ENCODE results near the gene SLC9A3.

SLC9A3 gene

DNA sequence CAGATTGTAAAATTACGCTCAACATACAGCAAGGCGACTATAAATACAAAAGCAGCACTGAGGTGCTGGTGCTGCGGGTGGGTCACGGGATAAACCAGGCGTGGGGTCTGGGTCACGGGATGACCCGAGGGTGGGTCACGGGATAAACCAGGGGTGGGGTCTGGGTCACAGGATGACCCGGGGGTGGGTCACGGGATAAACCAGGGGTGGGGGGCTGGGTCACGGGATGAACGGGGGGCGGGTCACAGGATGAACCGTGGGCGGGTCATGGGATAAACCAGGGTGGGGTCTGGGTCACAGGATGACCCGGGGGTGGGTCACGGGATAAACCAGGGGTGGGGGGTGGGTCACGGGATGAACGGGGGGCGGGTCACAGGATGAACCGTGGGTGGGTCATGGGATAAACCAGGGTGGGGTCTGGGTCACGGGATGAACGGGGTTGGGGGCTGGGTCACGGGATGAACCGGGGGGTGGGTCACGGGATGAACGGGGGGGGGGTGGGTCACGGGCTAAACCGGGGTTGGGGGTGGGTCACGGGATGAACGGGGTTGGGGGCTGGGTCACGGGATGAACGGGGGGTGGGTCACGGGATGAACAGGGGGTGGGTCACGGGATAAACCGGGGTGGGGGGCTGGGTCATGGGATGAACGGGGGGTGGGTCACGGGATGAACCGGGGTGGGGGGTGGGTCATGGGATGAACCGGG is 30.2 kb upstream of the SLC9A3 start:
- no peak for DNase-seq

DNA sequence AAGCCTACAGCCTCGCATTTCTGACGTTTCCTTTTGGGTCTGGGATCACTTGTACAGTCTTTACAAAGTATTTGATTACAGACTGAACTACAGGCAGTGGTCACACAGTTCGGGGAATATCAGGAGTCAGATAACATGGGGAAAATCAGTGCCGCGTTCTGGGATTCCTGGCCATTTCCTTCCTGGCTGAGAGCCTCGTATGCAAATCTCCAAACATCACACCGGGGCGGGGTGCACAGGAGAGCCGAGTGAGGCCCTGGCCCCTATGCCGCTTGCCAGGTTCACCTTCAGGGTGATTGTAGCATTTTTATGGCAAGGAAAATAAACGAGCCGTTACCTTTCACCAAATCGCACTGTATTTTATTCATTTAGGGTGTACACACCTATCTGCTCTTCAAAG is 29.6 kb upstream of the SLC9A3 start:
- DNase-seq: no peak

GRCh38 chr5:551406-551805 is 27.2 kb upstream of the SLC9A3 start:
- DNase-seq: no peak

DNA sequence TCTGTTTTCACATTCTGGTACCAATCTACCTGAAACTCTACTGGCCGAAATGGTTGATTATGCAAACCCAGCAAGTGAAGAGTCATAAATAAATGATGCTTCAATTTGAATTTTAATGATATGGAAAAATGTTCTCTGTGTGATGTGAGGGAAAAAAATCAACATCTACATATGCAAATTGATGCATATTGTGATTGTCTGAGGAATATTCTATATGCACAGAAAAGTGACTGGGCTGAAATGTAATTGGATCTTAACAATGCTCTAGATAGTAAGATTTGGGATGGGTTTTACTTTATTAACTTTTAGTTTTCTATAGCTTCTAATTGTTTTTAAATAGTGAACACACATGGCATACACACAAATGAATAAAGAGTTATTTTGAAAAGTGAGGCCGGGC is 25.0 kb upstream of the SLC9A3 start:
- no peak for DNase-seq

DNA sequence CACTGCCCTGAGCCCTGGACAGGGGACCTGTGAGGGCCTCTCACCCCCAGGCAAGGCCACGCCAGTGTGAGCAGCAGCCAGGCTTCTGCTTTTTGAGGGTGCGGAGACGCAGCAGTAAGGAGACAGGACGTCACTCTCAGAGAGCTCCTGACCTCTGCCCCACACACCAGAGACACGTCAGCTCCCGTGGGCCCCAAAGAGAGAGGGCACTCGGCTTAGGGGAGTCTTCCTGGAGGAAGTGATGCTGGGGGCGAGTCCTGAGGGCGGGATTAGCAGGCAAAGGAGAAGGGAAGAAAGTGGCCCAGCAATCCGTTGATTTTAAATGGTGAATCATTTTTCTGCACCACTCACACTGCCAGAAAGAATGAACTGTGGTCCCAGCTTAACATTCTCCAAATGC is 24.0 kb upstream of the SLC9A3 start:
- DNase-seq: peak; percentile 41

DNA sequence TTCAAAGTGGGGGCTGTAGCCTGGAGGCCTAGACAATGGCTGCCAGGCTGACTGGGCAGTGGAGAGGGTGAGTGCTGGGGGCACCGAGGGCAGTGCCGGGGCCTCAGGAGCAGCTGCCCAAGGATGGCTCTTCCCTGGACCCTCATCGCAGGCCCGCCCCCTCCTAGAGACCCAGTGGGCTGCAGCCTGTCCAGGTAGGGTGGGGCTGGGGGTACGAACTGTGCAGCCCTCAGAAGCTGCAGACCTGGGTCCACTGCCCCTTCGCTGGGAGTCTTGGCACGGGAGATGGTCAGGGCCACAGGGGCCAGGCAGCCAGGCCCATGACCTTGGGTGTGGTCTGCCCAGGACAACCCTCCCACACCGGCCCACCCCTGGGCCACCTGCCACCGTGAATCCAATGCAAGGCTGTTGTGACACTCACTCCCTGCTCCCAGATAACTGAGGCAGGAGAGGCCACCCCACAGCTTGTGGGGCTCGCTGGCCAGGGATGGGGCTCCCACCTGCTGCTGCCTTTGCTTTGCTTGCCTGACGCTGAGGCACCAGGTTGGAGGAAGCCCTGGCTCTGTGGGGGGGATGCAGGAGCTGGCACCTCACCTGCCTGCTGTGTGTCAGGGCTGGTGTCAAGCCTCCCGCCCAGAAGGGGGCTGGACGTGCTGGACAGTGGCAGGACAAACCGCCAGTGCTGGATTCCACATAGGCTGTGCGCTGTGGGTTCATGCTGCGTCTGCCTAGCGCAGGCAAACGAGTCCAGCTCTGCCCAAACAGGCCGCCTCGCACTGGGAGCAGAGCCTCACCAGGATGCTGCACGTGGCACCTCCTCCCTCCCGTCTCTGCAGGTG is 23.1 kb upstream of the SLC9A3 start:
- no peak for DNase-seq

GRCh38 chr5:546376-546908 is 22.2 kb upstream of the SLC9A3 start:
- DNase-seq: no peak

DNA sequence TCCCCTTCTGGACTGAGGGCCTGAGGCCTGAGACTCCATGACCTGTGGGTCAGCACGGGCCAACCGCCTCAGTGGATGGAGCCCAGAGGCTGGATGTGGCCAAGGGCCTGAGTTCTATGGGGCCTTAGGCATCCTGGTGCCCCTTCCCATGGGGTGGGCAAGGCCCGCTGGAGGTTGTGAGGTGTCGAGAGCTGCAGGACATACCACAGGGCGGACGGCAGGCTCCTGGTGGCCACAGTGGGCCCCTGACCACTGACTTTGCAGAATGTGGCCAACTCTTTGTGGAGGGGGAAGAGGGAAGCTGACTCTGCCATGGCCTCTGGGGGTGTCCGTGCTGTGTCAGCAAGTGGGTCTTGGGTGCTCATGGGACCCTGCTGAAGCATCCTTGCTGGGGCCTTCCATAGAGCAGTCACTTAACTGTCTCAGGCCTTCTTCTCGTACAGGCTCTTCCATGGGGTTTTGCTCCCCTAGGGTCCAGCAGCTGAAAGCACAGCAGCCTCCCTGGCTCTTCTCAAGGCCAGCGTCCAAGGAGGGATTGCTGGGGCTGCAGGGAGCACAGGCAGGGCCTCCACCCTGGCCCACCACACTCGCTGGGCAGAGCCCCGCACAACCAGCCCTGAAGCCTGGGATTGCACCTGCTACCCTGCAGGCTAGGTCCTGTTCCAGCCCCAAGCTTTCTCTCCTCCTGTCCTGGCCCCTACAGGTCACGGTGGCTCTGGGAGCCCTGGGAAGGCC is 21.6 kb upstream of the SLC9A3 start:
- no peak for DNase-seq

- no peak for DNase-seq
These were observed 20.6 kb upstream of the SLC9A3 start for GRCh38 chr5:544675-545355.

GRCh38 chr5:543755-544674 is 19.8 kb upstream of the SLC9A3 start:
- DNase-seq: no peak

GRCh38 chr5:543351-543750 is 19.1 kb upstream of the SLC9A3 start:
- no peak for DNase-seq

DNA sequence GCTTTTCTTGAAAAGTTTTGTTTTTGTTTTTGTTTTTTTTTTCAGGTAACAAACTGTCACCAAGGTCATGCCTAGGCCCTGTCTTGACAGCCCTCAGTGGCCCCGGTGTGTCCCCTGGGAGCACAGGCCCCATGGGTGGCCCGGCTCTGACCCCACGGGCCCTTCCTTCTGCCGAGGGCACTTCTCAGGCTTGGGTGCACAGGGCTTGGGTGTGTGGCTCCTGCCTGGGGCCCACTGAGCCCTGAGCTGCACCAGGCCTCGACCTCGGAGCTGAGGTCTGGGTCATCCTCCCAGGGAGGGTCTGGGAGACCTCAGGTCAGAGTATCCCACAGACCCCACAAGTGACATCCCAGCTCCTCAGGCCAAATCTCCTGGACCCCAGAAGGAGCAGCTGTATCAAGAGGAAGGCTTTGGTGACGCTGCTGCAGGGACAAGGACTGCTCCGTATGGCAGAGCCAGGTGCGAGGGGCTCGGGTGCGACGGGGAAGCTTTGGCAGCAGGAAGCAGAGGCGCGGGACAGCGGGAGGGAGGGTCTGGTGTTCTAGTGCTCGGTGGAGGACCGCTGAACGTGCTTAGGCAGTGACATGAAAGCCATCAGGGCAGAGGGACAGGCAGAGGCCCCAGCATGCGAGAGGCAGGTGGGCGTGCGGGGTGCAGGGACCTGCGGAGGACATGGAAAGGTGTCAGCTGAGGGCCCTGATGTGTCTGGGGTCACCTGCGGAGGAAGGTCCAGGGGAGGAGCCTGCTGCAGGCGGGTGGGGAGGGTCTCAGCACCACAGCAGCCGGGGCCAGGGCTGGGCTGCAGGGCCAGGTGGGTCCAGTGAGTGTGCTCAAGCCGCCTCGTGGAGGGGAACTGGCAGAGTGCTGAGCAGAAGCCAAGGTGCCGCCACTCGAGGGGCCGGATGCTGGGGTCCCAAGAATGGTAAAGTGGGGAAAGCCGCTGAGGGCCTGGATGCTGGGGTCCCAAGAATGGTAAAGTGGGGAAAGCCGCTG is 18.4 kb upstream of the SLC9A3 start:
- DNase-seq: no peak

DNA sequence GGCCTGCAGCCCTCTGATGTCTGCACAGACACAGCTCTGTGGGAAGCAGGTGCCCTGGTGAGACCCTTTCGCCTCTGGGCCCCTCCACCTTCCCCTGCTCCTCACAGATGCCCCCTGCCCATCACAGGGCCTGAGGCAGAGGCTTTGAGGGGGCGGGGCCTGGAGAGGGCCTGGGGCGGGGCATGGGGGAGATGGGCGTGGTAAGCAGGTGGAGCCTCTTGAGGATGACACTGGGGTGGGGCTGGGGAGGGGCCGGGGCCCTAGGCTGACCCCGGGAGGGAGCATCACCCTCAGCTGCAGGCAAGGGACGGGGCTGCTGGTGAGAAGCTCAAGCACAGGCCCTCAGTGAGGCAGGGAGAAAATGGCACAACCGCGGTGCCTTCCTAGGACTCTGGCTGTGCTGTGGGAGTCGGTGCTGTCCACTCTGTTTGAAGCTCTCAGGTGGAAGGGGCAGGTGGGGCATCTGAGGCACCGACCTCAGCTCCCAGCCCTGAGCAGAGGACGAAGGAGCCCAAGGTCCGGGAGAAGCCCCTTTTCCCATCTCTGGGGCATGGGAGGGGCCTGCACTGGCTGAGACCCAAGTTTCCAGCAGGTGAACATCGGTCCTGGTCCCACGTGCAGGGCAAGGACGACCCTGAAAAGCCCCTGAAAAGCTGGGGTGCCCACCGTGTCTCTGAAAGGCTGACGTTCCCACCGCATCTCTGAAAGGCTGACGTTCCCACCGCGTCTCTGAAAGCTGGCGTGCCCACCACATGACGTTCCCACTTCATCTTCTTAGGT is 17.5 kb upstream of the SLC9A3 start:
- no peak for DNase-seq

DNA sequence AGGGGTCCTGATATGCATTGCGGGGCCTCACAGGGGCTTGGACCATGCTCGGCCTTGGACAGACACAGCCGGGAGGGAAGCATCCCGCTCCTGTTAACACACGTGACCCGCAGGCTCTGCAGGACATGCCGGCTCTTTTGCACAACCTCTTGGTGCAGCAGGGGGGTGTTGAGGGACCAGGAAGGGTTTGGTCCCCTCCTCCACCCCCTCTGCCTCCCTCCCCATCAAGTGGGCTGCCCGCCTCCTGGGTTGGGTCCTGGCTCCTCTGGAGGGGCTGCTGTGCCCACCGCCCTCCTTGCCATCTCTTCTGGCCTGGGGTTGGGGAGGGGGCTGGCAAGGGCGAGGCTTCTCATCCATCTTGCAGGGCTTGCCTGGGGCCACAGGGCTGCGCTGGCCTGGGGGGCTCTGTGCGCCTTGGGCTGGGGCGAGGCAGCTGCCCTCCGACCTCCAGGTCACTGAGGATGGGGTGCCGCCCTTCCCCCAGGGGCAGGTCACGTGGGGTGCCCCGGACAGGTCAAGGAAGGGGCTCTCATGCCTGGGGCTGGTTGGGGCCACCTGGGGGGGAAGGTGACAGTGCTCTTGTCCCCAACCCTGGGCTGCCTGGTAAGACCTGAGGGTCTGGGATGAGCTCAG is 16.8 kb upstream of the SLC9A3 start:
- DNase-seq: no peak

GRCh38 chr5:540071-540905 is 16.0 kb upstream of the SLC9A3 start:
- DNase-seq: no peak

GRCh38 chr5:539469-540070 is 15.3 kb upstream of the SLC9A3 start:
- no peak for DNase-seq

DNA sequence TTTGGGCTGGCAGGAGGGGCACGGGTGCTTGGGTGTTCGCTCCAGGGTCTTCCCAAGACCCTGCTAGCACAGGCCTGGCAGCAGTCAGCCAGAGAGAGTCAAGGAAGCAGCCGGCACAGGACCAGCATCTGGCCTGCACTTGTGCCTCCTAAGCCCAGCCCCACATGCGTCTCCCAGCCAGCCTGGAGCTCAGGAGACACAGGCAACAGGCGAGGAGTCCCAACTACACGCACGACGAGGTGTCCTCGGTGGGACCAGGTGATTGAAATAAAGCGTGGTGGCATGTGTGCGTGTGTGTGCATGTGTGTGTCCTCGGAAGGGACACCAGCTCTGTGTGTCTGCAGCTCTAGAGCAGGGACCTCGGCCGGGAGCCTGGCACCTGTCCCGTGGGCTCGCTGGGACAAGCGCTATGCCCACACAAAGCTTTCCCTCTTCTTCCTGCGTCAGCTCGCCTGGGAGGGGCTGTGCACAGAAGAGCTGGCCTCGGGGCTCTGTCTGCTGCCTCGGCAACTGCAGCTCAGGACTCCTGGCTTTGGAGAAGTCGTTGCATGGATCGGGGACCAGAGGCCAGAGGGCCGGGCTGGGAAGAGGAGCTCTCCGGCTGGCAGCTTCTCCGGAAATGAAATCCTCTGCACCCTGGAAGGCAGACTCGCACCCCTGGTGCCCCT is 14.7 kb upstream of the SLC9A3 start:
- DNase-seq: no peak

Data from HCEC 1CT (cell line).